Measurements from ENCODE around the gene MAGEA1.

DNA sequence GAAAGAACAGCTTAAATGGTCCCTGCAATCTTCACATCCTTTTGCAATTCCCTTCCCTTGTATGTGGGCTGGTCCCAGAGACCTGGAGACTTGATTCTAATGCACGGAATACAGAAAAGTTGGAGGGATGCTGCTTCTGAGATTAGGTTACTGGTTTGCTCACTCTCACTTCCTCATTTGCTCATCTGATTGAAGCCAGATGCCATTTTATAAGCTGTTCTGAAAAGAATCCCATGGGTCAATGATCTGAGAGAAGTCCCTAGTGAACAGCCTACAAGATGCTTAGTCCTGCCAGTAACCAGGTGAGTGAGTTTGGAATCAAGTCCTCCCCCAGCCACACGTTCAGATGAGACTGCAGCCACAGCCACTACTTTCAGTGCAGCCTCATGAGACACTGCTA is 35.9 kb downstream of the MAGEA1 start:
- TF ChIP-seq CTCF (tag by site-specific recombination; IDR thresholded peaks at IDR 0.05), result no peak
- TF ChIP-seq GLIS1 (tag by site-specific recombination; IDR thresholded peaks at IDR 0.05), result no peak
- TF ChIP-seq BCL11A (tag by site-specific recombination; IDR thresholded peaks at IDR 0.05; ENCODE audit: low read depth), result no peak
- no peak for TF ChIP-seq ZNF133 (tag by site-specific recombination; IDR thresholded peaks at IDR 0.05)
- no peak for TF ChIP-seq ZNF292 (tag by site-specific recombination; IDR thresholded peaks at IDR 0.05; ENCODE audit: borderline replicate concordance, low read depth)
- TF ChIP-seq, protein P1, sequence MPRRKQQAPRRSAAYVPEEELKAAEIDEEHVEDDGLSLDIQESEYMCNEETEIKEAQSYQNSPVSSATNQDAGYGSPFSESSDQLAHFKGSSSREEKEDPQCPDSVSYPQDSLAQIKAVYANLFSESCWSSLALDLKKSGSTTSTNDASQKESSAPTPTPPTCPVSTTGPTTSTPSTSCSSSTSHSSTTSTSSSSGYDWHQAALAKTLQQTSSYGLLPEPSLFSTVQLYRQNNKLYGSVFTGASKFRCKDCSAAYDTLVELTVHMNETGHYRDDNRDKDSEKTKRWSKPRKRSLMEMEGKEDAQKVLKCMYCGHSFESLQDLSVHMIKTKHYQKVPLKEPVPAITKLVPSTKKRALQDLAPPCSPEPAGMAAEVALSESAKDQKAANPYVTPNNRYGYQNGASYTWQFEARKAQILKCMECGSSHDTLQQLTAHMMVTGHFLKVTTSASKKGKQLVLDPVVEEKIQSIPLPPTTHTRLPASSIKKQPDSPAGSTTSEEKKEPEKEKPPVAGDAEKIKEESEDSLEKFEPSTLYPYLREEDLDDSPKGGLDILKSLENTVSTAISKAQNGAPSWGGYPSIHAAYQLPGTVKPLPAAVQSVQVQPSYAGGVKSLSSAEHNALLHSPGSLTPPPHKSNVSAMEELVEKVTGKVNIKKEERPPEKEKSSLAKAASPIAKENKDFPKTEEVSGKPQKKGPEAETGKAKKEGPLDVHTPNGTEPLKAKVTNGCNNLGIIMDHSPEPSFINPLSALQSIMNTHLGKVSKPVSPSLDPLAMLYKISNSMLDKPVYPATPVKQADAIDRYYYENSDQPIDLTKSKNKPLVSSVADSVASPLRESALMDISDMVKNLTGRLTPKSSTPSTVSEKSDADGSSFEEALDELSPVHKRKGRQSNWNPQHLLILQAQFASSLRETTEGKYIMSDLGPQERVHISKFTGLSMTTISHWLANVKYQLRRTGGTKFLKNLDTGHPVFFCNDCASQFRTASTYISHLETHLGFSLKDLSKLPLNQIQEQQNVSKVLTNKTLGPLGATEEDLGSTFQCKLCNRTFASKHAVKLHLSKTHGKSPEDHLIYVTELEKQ (tag by site-specific recombination; IDR thresholded peaks at IDR 0.05; ENCODE audit: borderline replicate concordance), result no peak
- no peak for TF ChIP-seq TRIM28 (IDR thresholded peaks at IDR 0.05; ENCODE audit: borderline replicate concordance, low read length)
- no peak for TF ChIP-seq GLI4 (tag by site-specific recombination; IDR thresholded peaks at IDR 0.05)
- no peak for TF ChIP-seq REST (tag by site-specific recombination; IDR thresholded peaks at IDR 0.05)
- TF ChIP-seq, protein P2, sequence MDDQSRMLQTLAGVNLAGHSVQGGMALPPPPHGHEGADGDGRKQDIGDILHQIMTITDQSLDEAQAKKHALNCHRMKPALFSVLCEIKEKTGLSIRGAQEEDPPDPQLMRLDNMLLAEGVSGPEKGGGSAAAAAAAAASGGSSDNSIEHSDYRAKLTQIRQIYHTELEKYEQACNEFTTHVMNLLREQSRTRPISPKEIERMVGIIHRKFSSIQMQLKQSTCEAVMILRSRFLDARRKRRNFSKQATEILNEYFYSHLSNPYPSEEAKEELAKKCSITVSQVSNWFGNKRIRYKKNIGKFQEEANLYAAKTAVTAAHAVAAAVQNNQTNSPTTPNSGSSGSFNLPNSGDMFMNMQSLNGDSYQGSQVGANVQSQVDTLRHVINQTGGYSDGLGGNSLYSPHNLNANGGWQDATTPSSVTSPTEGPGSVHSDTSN (CRISPR knock-in tag; IDR thresholded peaks at IDR 0.05), result no peak
- no peak for TF ChIP-seq ZBTB21 (tag by site-specific recombination; IDR thresholded peaks at IDR 0.05)
- no peak for TF ChIP-seq ZNF416 (tag by site-specific recombination; IDR thresholded peaks at IDR 0.05)
- TF ChIP-seq, protein P3, sequence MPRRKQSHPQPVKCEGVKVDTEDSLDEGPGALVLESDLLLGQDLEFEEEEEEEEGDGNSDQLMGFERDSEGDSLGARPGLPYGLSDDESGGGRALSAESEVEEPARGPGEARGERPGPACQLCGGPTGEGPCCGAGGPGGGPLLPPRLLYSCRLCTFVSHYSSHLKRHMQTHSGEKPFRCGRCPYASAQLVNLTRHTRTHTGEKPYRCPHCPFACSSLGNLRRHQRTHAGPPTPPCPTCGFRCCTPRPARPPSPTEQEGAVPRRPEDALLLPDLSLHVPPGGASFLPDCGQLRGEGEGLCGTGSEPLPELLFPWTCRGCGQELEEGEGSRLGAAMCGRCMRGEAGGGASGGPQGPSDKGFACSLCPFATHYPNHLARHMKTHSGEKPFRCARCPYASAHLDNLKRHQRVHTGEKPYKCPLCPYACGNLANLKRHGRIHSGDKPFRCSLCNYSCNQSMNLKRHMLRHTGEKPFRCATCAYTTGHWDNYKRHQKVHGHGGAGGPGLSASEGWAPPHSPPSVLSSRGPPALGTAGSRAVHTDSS (tag by site-specific recombination; IDR thresholded peaks at IDR 0.05), result no peak

All from HEK293 (cell line).